ENCODE results near the gene PLCD3.

Gene PLCD3

DNA sequence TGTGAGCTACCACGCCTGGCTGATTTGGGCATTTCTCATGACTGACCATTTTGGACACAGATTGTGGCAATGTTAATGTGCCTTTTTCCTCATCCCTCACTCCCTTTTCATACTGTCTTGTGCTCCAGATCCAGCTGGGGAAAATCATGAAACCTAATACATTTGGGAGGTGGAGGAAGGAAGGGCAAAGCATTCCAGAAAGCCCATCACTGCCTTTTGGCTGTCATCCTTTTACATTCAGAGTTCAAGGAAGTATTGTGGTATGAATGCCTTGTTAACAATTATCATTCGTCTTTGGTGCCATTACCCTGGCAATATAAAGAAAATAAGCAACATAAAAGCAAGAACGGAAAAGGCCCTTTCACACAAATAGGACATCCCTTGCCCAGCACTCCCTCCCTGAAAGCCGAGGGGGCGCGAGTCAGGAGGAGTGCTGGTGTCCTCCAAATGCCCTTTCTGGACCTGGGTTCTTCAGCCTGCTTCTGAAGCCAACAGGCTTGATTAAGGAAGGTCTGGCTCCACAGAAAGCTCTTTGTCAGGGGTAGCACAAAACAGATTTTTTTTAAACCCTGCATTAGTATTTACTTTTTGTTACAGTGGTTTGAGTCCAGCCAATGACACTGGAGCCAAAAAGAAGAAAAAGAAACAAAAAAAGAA is 51.1 kb downstream of the PLCD3 start:
- DNase-seq (ENCODE audit: low read depth), result no peak
- no peak overlapping the region for H3K4me3 ChIP-seq (ENCODE audit: low read length)
- TF ChIP-seq CTCF (conservative IDR thresholded peaks at IDR 0.05; ENCODE audit: low read length), result no peak

GRCh38 chr17:45077643-45078042 is 54.7 kb downstream of the PLCD3 start:
- no peak for TF ChIP-seq CTCF (conservative IDR thresholded peaks at IDR 0.05; ENCODE audit: low read length)
- DNase-seq (ENCODE audit: low read depth), result no peak
- H3K4me3 ChIP-seq (ENCODE audit: low read length), result no peak overlapping the region

GRCh38 chr17:45073414-45074070 is 58.8 kb downstream of the PLCD3 start:
- H3K4me3 ChIP-seq (ENCODE audit: low read length), result no peak overlapping the region
- no peak for TF ChIP-seq CTCF (conservative IDR thresholded peaks at IDR 0.05; ENCODE audit: low read length)
- DNase-seq (ENCODE audit: low read depth), result peak; percentile 98

DNA sequence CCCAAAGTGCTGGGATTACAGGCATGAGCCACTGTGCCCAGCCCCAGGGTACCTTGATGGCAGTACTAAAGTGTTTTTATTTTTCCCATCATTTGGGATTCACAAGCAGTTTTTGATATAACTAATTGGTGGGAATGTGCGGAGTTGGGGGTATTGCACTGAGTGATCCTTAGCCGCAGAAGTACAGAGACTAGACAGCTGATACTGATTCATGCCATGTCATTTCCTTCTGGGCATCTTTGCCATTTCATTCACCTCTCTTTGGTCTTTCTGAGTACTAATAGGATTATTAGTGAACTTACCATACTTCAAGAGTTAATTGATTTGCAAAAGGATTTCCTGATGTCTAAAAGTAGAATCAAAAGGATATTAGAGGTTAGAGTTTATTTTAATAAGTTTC is 61.5 kb downstream of the PLCD3 start:
- no peak overlapping the region for H3K4me3 ChIP-seq (ENCODE audit: low read length)
- no peak for TF ChIP-seq CTCF (conservative IDR thresholded peaks at IDR 0.05; ENCODE audit: low read length)
- DNase-seq (ENCODE audit: low read depth), result no peak

- no peak for TF ChIP-seq CTCF (conservative IDR thresholded peaks at IDR 0.05; ENCODE audit: low read length)
- no peak overlapping the region for H3K4me3 ChIP-seq (ENCODE audit: low read length)
- no peak for DNase-seq (ENCODE audit: low read depth)
These were observed 62.3 kb downstream of the PLCD3 start for GRCh38 chr17:45070001-45070400.

- no peak for TF ChIP-seq CTCF (conservative IDR thresholded peaks at IDR 0.05; ENCODE audit: low read length)
- no peak for DNase-seq (ENCODE audit: low read depth)
- H3K4me3 ChIP-seq (ENCODE audit: low read length), result no peak overlapping the region
These were observed 64.7 kb downstream of the PLCD3 start for GRCh38 chr17:45067637-45068036.

GRCh38 chr17:45063198-45063597 is 69.1 kb downstream of the PLCD3 start:
- no peak for DNase-seq (ENCODE audit: low read depth)
- TF ChIP-seq CTCF (conservative IDR thresholded peaks at IDR 0.05; ENCODE audit: low read length), result no peak
- no peak overlapping the region for H3K4me3 ChIP-seq (ENCODE audit: low read length)
